K562 (cell line): ENCODE data around the gene CES5A. TPM values are rescaled to one million over a fixed set of nuclear protein-coding genes. Genes with fewer than 3 reads are reported as not detected.

ENCODE experiments used
- ATAC-seq: fragments of 200-7000 bp; cut with Tn5 transposase; 3 replicates; pipeline ENCODE4 v1.9.1; 2020; ENCODE audit warnings: moderate library complexity
- BruUV-seq: library from RNA; stranded (reverse); fragments of 400-500 nt; replicated peaks from 2 replicates; lab custom pipeline; 2021; lab: Mats Ljungman, UMichigan
- CTCF ChIA-PET: fragments of 300-600 bp; formaldehyde crosslinking; extraction: SDS; loops from one replicate; lab custom pipeline; 2021; ENCODE audit warnings: low intra/inter-chr PET ratio; lab: Yijun Ruan, JAX
- POLR2A ChIA-PET: fragments of 300-600, 350-650 bp; sonication (Branson Sonifier 250); formaldehyde crosslinking; extraction: SDS; loops from one replicate; lab custom pipeline; 2021; ENCODE audit warnings: antibody characterized with exemption, inconsistent platforms; lab: Yijun Ruan, JAX
- DNase-seq, 4 experiments: peaks; one replicate each; pipeline versions ENCODE4 v3.0.0 to v3.0.0-alpha.2; 2011 to 2018; ENCODE audit warnings: low spot score in 3 of 4, mixed read lengths in 3 of 4; ENCODE audit errors: extremely low read depth in 1 of 4
- FAIRE-seq: peaks from 2 replicates; lab custom pipeline; 2011; peaks lifted over from hg19 to GRCh38; lab: Jason Lieb, UNC
- H2AFZ ChIP-seq: 2 replicates; pipeline ENCODE4 v1.6.0; 2011; ENCODE audit warnings: low read depth, low read length, control low read depth, inconsistent platforms
- H3K27ac ChIP-seq: fragments of 200-600 bp; 3 replicates; pipeline ENCODE4 v1.8.0; 2011; ENCODE audit warnings: low read depth, mild to moderate bottlenecking, control low read depth, inconsistent platforms, low read length, moderate library complexity, mixed read lengths; ENCODE audit errors: extremely low read depth
- H3K27me3 ChIP-seq, 2 experiments: fragments of 300-600 bp in 1 of 2; 2 replicates in 1 of 2; 3 replicates in 1 of 2; pipeline versions ENCODE4 v1.6.0 to v1.8.0; 2011; ENCODE audit warnings: inconsistent platforms in 2 of 2, low read length in 2 of 2, mild to moderate bottlenecking in 1 of 2, mixed read lengths in 1 of 2, moderate library complexity in 1 of 2; ENCODE audit not compliant: control insufficient read depth in 2 of 2, insufficient read depth in 2 of 2
- H3K36me3 ChIP-seq: fragments of 300-600 bp; 3 replicates; pipeline ENCODE4 v1.8.0; 2011; ENCODE audit warnings: mild to moderate bottlenecking, low read length, inconsistent platforms; ENCODE audit not compliant: control insufficient read depth, insufficient read depth
- H3K4me1 ChIP-seq, 2 experiments: fragments of 200-600 bp in 1 of 2; replicated peaks in 1 of 2; 2 replicates in 1 of 2; 3 replicates in 1 of 2; pipeline versions ENCODE4 v1.5.1 to v1.8.0; 2011; ENCODE audit warnings: inconsistent platforms in 2 of 2, low read length in 2 of 2, mild to moderate bottlenecking in 1 of 2, mixed read lengths in 1 of 2, moderate library complexity in 1 of 2; ENCODE audit not compliant: control insufficient read depth in 2 of 2, insufficient read depth in 2 of 2
- H3K4me2 ChIP-seq: 2 replicates; pipeline ENCODE4 v1.6.1; 2011; ENCODE audit warnings: low read length, control low read depth, inconsistent platforms, mixed read lengths; ENCODE audit not compliant: insufficient read depth
- H3K4me3 ChIP-seq: fragments of 200-600 bp; sonication (generic), shearing (Covaris generic); 2 replicates; pipeline ENCODE4 v1.5.1; 2016; ENCODE audit warnings: control low read depth, inconsistent platforms
- H3K79me2 ChIP-seq: fragments of 200-600 bp; 3 replicates; pipeline ENCODE4 v1.8.0; 2011; ENCODE audit warnings: low read length, inconsistent platforms; ENCODE audit not compliant: control insufficient read depth, insufficient read depth
- H3K9ac ChIP-seq, 2 experiments: 2 replicates each; pipeline versions ENCODE4 v1.6.0 to v1.6.1; 2011; ENCODE audit warnings: low read depth in 2 of 2, low read length in 2 of 2, control low read depth in 1 of 2, inconsistent platforms in 1 of 2, mild to moderate bottlenecking in 1 of 2, mixed read lengths in 1 of 2; ENCODE audit not compliant: insufficient read depth in 1 of 2
- H3K9me1 ChIP-seq: one replicate; pipeline ENCODE4 v1.6.0; 2011; ENCODE audit warnings: inconsistent platforms, mild to moderate bottlenecking, low read length, moderate library complexity; ENCODE audit not compliant: control insufficient read depth, insufficient read depth
- H3K9me3 ChIP-seq: replicated peaks from 2 replicates; pipeline ENCODE4 v1.5.1; 2011; ENCODE audit warnings: low read depth, low read length, inconsistent platforms; ENCODE audit not compliant: control insufficient read depth, insufficient read depth
- H4K20me1 ChIP-seq: replicated peaks from 2 replicates; pipeline ENCODE4 v1.6.1; 2011; ENCODE audit warnings: low read length, inconsistent platforms, mixed read lengths; ENCODE audit not compliant: control insufficient read depth, insufficient read depth
- HNRNPH1 ChIP-seq: fragments of 200-400 bp; formaldehyde crosslinking; optimal IDR thresholded peaks from 2 replicates; pipeline ENCODE3; 2017; ENCODE audit warnings: low read depth, mild to moderate bottlenecking, low read length, moderate library complexity
- KAT2B ChIP-seq: IDR thresholded peaks from one replicate; pipeline ENCODE4 v1.6.1; 2012; ENCODE audit warnings: low read depth, mild to moderate bottlenecking, control low read depth, inconsistent platforms, low read length, moderate library complexity
- KAT8 ChIP-seq: fragments of 450-650 bp; IDR thresholded peaks from 2 replicates; pipeline ENCODE4 v1.6.1; 2016; ENCODE audit warnings: low read depth, mild to moderate bottlenecking
- MXI1 ChIP-seq: IDR thresholded peaks from 2 replicates; pipeline ENCODE4 v1.6.1; 2011; ENCODE audit warnings: low read depth, mild to moderate bottlenecking, improper control_type of control experiment, low read length
- SMAD1 ChIP-seq: fragments of 150-350 bp; IDR thresholded peaks from 2 replicates; pipeline ENCODE4 v1.6.1; 2014; ENCODE audit warnings: low read length, low read depth; ENCODE audit not compliant: partially characterized antibody
- SMAD4 ChIP-seq: fragments of 250-450 bp; sonication (Bioruptor Pico); conservative IDR thresholded peaks from 2 replicates; pipeline ENCODE4 v1.8.0; 2021; ENCODE audit warnings: inconsistent platforms, mild to moderate bottlenecking, moderate library complexity
- WGBS: fragments of 100-300 bp; shearing (Covaris generic); methylation state at CpG from one replicate; pipeline ENCODE4 v1.1.6; 2016; ENCODE audit warnings: low coverage, mixed read lengths; ENCODE audit not compliant: insufficient coverage; ENCODE audit errors: missing lambda C conversion rate; 5-methylcytosine and 5-hydroxymethylcytosine counted together
- in situ Hi-C: fragments of 300-500 bp; cut with MboI; formaldehyde crosslinking; loops from 4 replicates; pipeline ENCODE4 v1.15.0; 2018; ENCODE audit warnings: inconsistent platforms, mixed read lengths
- intact Hi-C: fragments of 100-400 bp; cut with micrococcal nuclease; formaldehyde crosslinking; loops from 2 replicates; pipeline ENCODE4 v1.14.2; 2022
- polyA plus RNA-seq, 8 experiments: library from polyadenylated mRNA; depleted of rRNA in 4 of 8; stranded (reverse) in 5 of 8; unstranded in 3 of 8; fragments of >200 nt; fragmentation: Nextera tagmentation in 2 of 8; fragmentation: Illumina TruSeq in 1 of 8; extraction: Ambion mirVana in 2 of 8; extraction: Trizol in 1 of 8; gene quantifications; 2 replicates each; pipeline versions ENCODE4 v1.2.1 to v1.2.3, GENCODE V29; 2011 to 2014; ENCODE audit warnings: inconsistent platforms in 1 of 8, missing spikeins in 1 of 8
- total RNA-seq, 7 experiments: library from RNA; depleted of rRNA in 6 of 7; stranded (reverse); fragments of >200 nt in 6 of 7; fragmentation: Illumina TruSeq in 2 of 7; extraction: Trizol in 2 of 7; gene quantifications; 2 replicates each; pipeline versions ENCODE4 v1.2.1 to v1.2.3, GENCODE V29; 2011 to 2021; ENCODE audit warnings: low replicate concordance in 1 of 7
- TF ChIP-seq, protein P1 (sequence below): IDR thresholded peaks from 2 replicates; pipeline ENCODE4 v1.6.1; 2016; ENCODE audit warnings: missing genetic modification characterization, missing compliant biosample characterization
- TF ChIP-seq, protein P2 (sequence below): IDR thresholded peaks from 3 replicates; pipeline ENCODE4 v1.6.1; 2011; ENCODE audit warnings: borderline replicate concordance, mild to moderate bottlenecking, moderate library complexity; ENCODE audit not compliant: insufficient read length; ENCODE audit errors: extremely low read depth
- TF ChIP-seq, protein P3 (sequence below): fragments of 250-450 bp; sonication (Bioruptor Pico); IDR thresholded peaks from 2 replicates; pipeline ENCODE4 v1.4.0; 2020; ENCODE audit warnings: mild to moderate bottlenecking, moderate library complexity

Gene CES5A
- total and polyA plus RNA-seq, 9 of the 15 experiments (the other 6 are each of a cell fraction or from before 2014, with no cell fraction given) = 0.07 to 0.17 (median 0.15) TPM; not detected in 4

DNA sequence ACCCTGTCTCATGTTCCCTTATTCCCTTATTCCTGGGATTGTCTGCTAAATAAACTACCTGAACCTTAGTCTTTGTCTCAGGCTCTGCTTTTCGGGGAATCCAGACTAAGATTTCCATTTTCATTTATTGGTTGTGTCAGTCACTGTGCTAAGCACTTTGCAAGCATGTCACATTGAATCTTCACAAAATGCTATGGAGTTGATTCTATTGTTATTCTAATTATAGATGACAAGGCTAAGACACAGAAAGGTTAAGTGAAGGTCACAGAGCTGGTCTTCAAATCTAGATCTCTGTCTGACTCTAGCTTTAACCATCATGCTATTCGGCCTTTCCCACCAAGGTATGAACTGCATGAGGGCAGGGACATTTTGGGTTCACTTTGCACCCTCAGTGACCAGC lies 13.4 kb upstream of the CES5A start:
- CTCF ChIA-PET = no interaction called here
- no peak for ATAC-seq
- no peak overlapping the region for H3K4me2 ChIP-seq
- H3K79me2 ChIP-seq = no peaks in the 10 kb centered on the region
- intact Hi-C loops (no loop called here), in situ Hi-C loops (no loop called here)
- no TSS peak for BruUV-seq
- no peaks in the 10 kb centered on the region for H3K27me3 ChIP-seq
- no peak for DNase-seq
- H3K36me3 ChIP-seq = no peaks in the 10 kb centered on the region
- H3K4me3 ChIP-seq = no peak overlapping the region
- no peak overlapping the region for H2AFZ ChIP-seq
- H3K4me1 ChIP-seq = no peaks in the 10 kb centered on the region
- H3K9ac ChIP-seq = no peak overlapping the region
- no peaks in the 10 kb centered on the region for H3K9me1 ChIP-seq
- no peak for FAIRE-seq
- POLR2A ChIA-PET = interaction anchor here (0.6 kb wide), 1 partner anchor 28 kb away, joined by 3 read pairs; no protein-coding TSS in a partner anchor
- no peaks in the 10 kb centered on the region for H3K9me3 ChIP-seq
- 0% methylated on average over 2 of the region's 2 CpGs for WGBS
- no peaks in the 10 kb centered on the region for H4K20me1 ChIP-seq
- TF ChIP-seq, protein P1, sequence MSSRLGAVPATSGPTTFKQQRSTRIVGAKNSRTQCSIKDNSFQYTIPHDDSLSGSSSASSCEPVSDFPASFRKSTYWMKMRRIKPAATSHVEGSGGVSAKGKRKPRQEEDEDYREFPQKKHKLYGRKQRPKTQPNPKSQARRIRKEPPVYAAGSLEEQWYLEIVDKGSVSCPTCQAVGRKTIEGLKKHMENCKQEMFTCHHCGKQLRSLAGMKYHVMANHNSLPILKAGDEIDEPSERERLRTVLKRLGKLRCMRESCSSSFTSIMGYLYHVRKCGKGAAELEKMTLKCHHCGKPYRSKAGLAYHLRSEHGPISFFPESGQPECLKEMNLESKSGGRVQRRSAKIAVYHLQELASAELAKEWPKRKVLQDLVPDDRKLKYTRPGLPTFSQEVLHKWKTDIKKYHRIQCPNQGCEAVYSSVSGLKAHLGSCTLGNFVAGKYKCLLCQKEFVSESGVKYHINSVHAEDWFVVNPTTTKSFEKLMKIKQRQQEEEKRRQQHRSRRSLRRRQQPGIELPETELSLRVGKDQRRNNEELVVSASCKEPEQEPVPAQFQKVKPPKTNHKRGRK (tag) = no peak
- TF ChIP-seq SMAD1 = no peak
- TF ChIP-seq, protein P2, sequence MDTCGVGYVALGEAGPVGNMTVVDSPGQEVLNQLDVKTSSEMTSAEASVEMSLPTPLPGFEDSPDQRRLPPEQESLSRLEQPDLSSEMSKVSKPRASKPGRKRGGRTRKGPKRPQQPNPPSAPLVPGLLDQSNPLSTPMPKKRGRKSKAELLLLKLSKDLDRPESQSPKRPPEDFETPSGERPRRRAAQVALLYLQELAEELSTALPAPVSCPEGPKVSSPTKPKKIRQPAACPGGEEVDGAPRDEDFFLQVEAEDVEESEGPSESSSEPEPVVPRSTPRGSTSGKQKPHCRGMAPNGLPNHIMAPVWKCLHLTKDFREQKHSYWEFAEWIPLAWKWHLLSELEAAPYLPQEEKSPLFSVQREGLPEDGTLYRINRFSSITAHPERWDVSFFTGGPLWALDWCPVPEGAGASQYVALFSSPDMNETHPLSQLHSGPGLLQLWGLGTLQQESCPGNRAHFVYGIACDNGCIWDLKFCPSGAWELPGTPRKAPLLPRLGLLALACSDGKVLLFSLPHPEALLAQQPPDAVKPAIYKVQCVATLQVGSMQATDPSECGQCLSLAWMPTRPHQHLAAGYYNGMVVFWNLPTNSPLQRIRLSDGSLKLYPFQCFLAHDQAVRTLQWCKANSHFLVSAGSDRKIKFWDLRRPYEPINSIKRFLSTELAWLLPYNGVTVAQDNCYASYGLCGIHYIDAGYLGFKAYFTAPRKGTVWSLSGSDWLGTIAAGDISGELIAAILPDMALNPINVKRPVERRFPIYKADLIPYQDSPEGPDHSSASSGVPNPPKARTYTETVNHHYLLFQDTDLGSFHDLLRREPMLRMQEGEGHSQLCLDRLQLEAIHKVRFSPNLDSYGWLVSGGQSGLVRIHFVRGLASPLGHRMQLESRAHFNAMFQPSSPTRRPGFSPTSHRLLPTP = no peak
- TF ChIP-seq SMAD4 (CRISPR knock-in tag) = no peak
- TF ChIP-seq HNRNPH1 = no peak
- TF ChIP-seq KAT2B = no peak
- TF ChIP-seq KAT8 = no peak
- TF ChIP-seq, protein P3, sequence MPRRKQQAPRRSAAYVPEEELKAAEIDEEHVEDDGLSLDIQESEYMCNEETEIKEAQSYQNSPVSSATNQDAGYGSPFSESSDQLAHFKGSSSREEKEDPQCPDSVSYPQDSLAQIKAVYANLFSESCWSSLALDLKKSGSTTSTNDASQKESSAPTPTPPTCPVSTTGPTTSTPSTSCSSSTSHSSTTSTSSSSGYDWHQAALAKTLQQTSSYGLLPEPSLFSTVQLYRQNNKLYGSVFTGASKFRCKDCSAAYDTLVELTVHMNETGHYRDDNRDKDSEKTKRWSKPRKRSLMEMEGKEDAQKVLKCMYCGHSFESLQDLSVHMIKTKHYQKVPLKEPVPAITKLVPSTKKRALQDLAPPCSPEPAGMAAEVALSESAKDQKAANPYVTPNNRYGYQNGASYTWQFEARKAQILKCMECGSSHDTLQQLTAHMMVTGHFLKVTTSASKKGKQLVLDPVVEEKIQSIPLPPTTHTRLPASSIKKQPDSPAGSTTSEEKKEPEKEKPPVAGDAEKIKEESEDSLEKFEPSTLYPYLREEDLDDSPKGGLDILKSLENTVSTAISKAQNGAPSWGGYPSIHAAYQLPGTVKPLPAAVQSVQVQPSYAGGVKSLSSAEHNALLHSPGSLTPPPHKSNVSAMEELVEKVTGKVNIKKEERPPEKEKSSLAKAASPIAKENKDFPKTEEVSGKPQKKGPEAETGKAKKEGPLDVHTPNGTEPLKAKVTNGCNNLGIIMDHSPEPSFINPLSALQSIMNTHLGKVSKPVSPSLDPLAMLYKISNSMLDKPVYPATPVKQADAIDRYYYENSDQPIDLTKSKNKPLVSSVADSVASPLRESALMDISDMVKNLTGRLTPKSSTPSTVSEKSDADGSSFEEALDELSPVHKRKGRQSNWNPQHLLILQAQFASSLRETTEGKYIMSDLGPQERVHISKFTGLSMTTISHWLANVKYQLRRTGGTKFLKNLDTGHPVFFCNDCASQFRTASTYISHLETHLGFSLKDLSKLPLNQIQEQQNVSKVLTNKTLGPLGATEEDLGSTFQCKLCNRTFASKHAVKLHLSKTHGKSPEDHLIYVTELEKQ (CRISPR knock-in tag) = no peak
- no peak for TF ChIP-seq MXI1
- TF ChIP-seq, all 486 proteins: peak for 0
- no peak overlapping the region for H3K27ac ChIP-seq
